Measurements from ENCODE around the gene DDIT4L.
"Not testable (repeated sequence)": the region's sequence is repeated elsewhere in the genome, so short reads cannot be mapped to it uniquely, and the experiment has no call there.

DDIT4L gene

DNA sequence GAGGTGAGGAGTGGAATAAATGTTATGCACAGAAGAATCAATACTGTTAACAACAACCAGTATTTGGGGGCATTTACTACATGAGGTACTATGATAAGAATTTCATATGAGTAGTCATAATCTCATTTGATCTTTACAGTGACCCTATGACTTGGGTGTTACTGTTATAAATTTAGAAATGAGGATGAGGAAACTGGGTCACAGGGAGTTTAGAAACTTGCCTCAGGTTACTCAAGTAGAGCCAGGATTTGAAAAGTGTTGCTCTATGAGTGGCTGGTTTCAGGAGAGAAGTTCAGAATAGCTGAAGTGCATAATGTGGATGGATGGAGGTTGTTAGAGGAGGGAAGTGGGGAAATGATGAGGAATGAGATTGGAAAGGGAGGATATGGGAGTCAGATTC, 16.6 kb upstream of the DDIT4L start:
- H3K56ac ChIP-seq (ENCODE audit: low read length) = no peak overlapping the region
- no peak for DNase-seq
- no peak overlapping the region for H3K23ac ChIP-seq (ENCODE audit: low read length)
- H3K4ac ChIP-seq (ENCODE audit: low read depth, low read length) = no peak overlapping the region
- no peak overlapping the region for H3K18ac ChIP-seq (ENCODE audit: low read length)
- no peak overlapping the region for H3K4me3 ChIP-seq (ENCODE audit: low read length)
- H4K5ac ChIP-seq (ENCODE audit: low read length) = no peak overlapping the region
- no peak overlapping the region for H2BK5ac ChIP-seq (ENCODE audit: low read length)
- no peaks in the 10 kb centered on the region for H3K36me3 ChIP-seq (ENCODE audit: control insufficient read depth, insufficient read depth, low read length)
- H3K4me1 ChIP-seq (ENCODE audit: control insufficient read depth, low read depth, low read length) = no peaks in the 10 kb centered on the region
- H3K4me2 ChIP-seq (ENCODE audit: low read length) = no peak overlapping the region
- H2BK120ac ChIP-seq (ENCODE audit: low read depth, low read length) = no peak overlapping the region
- no peak overlapping the region for H3K27ac ChIP-seq (ENCODE audit: low read depth, low read length)
- H2AK5ac ChIP-seq (ENCODE audit: low read length) = no peak overlapping the region
- no peaks in the 10 kb centered on the region for H3K79me1 ChIP-seq (ENCODE audit: low read length)
- H3K27me3 ChIP-seq (ENCODE audit: insufficient read depth, low read length, poor library complexity) = no peaks in the 10 kb centered on the region
- H2BK15ac ChIP-seq (replicated peaks; ENCODE audit: low read depth) = no peak overlapping the region
- H3K79me2 ChIP-seq (ENCODE audit: control insufficient read depth, insufficient read depth, low read length) = no peaks in the 10 kb centered on the region
- no peak overlapping the region for H3K9ac ChIP-seq (ENCODE audit: low read length)
- no peak overlapping the region for H4K8ac ChIP-seq (ENCODE audit: low read depth, low read length)

DNA sequence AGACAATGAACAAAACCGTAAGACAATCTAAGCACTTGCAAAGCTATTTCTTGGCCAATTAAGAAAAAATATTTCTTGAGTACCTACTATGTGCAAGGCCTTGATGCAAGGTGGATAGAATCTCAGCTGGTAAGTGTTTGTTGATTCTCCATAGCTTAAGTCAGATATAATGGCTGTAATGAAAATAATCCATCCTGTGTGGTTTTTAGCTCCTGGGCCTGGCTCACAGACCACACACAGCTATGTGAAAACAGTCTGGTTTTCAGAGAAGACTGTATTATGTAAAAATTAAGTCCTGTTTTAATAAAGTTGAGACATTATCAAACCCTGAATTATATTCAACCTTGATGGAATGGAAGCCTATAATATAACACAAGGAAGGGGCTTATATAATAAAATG, 7.8 kb upstream of the DDIT4L start:
- no peak overlapping the region for H2BK120ac ChIP-seq (ENCODE audit: low read depth, low read length)
- no peaks in the 10 kb centered on the region for H3K4me1 ChIP-seq (ENCODE audit: control insufficient read depth, low read depth, low read length)
- no peak overlapping the region for H3K4ac ChIP-seq (ENCODE audit: low read depth, low read length)
- no peaks in the 10 kb centered on the region for H3K79me2 ChIP-seq (ENCODE audit: control insufficient read depth, insufficient read depth, low read length)
- H3K23ac ChIP-seq (ENCODE audit: low read length) = no peak overlapping the region
- H3K56ac ChIP-seq (ENCODE audit: low read length) = no peak overlapping the region
- H3K18ac ChIP-seq (ENCODE audit: low read length) = no peak overlapping the region
- H4K8ac ChIP-seq (ENCODE audit: low read depth, low read length) = no peak overlapping the region
- no peak overlapping the region for H4K5ac ChIP-seq (ENCODE audit: low read length)
- no peak overlapping the region for H3K4me2 ChIP-seq (ENCODE audit: low read length)
- H2BK15ac ChIP-seq (replicated peaks; ENCODE audit: low read depth) = no peak overlapping the region
- no peaks in the 10 kb centered on the region for H3K79me1 ChIP-seq (ENCODE audit: low read length)
- H3K27ac ChIP-seq (ENCODE audit: low read depth, low read length) = no peak overlapping the region
- no peaks in the 10 kb centered on the region for H3K27me3 ChIP-seq (ENCODE audit: insufficient read depth, low read length, poor library complexity)
- H3K9ac ChIP-seq (ENCODE audit: low read length) = no peak overlapping the region
- no peak for DNase-seq
- H3K36me3 ChIP-seq (ENCODE audit: control insufficient read depth, insufficient read depth, low read length) = no peaks in the 10 kb centered on the region
- no peak overlapping the region for H2AK5ac ChIP-seq (ENCODE audit: low read length)
- WGBS (ENCODE audit: extremely low coverage, insufficient coverage, low lambda C conversion rate) = no CpG with 5 or more reads among the region's 1 CpG
- H2BK5ac ChIP-seq (ENCODE audit: low read length) = no peak overlapping the region
- no peak overlapping the region for H3K4me3 ChIP-seq (ENCODE audit: low read length)

DNA sequence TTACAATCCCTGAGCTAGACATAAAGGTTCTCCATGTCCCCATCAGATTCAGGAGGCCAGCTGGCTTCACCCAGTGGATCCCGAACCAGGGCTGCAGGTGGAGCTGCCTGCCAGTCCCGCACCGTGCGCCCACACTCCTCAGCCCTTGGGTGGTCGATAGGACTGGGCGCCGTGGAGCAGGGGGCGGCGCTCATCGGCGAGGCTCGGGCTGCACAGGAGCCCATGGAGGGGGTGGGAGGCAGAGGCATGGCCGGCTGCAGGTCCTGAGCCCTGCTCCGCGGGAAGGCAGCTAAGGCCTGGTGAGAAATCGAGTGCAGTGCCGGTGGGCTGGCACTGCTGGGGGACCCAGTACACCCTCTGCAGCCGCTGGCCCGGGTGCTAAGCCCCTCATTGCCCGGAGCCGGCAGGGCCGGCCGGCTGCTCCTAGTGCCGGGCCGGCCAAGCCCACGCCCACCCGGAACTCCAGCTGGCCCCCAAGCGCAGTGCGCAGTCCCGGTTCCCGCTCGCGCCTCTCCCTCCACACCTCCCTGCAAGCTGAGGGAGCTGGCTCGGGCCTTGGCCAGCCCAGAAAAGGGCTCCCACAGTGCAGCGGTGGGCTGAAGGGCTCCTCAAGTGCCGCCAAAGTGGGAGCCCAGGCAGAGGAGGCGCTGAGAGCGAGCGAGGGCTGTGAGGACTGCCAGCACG, 6.3 kb upstream of the DDIT4L start:
- not testable (repeated sequence) for H3K79me1 ChIP-seq (ENCODE audit: low read length); H3K9ac ChIP-seq (ENCODE audit: low read length); H4K8ac ChIP-seq (ENCODE audit: low read depth, low read length); H3K4me1 ChIP-seq (ENCODE audit: control insufficient read depth, low read depth, low read length); H3K36me3 ChIP-seq (ENCODE audit: control insufficient read depth, insufficient read depth, low read length); H4K5ac ChIP-seq (ENCODE audit: low read length); H3K79me2 ChIP-seq (ENCODE audit: control insufficient read depth, insufficient read depth, low read length); DNase-seq; H2AK5ac ChIP-seq (ENCODE audit: low read length); H3K23ac ChIP-seq (ENCODE audit: low read length); H2BK120ac ChIP-seq (ENCODE audit: low read depth, low read length); H3K27ac ChIP-seq (ENCODE audit: low read depth, low read length); H3K4me3 ChIP-seq (ENCODE audit: low read length); H3K56ac ChIP-seq (ENCODE audit: low read length); H3K4me2 ChIP-seq (ENCODE audit: low read length); H3K27me3 ChIP-seq (ENCODE audit: insufficient read depth, low read length, poor library complexity); H2BK5ac ChIP-seq (ENCODE audit: low read length); H3K4ac ChIP-seq (ENCODE audit: low read depth, low read length); H3K18ac ChIP-seq (ENCODE audit: low read length); H2BK15ac ChIP-seq (replicated peaks; ENCODE audit: low read depth)
- WGBS (ENCODE audit: extremely low coverage, insufficient coverage, low lambda C conversion rate) = no CpG with 5 or more reads among the region's 40 CpGs

DNA sequence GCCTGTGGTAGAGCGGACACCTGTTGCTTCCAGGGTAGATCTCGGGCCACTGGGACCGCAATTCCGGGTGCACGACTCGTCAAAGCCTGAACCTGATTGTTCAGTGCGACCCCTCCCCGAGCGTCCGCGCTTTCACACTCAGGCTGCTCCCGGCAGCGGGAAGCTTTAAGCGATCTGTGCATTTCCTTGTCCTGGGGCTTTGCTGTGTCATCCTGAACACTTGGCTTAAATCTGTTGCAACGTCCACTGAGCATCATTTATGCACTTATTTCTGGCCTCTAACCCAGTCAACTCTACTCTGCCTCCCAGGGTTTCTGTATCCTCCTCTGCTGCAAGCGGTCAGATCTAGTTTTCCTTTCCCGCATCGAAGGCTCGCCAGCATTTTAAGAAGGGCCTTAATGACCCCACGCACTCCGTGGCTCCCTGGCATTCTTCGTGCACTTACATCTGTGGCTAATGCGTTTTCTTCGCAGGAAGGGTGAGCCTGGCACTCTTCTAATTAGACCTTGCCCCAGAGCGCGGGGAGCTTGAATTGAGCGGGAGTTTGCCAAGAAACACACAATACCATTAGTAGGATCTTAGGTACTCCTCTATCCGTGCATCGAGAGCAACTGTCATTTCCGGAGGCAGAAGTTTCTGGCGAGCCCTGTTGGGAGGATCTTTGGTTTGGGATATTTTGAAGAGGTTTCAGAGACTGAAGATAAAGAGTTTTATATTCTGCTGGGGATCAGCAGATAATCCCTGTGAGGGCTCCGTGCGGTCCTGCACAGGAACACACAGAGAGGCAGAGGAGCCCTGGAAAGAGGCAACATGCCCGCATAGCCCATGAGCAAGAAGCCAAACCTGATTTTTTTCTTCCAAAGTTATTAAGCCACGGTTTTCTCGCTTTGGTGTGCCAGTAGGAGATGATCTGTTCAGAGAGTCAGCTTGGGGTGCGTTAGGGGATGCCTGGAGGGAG, 654 bp upstream of the DDIT4L start:
- H3K9ac ChIP-seq (ENCODE audit: low read length) = peak overlapping the region; percentile 32
- H4K5ac ChIP-seq (ENCODE audit: low read length) = no peak overlapping the region
- H2BK120ac ChIP-seq (ENCODE audit: low read depth, low read length) = no peak overlapping the region
- H3K27ac ChIP-seq (ENCODE audit: low read depth, low read length) = no peak overlapping the region
- peak overlapping the region; percentile 66 for H3K56ac ChIP-seq (ENCODE audit: low read length)
- peak overlapping the region; percentile 96 for H3K4me2 ChIP-seq (ENCODE audit: low read length)
- H3K79me1 ChIP-seq (ENCODE audit: low read length) = no peaks in the 10 kb centered on the region
- H3K4me3 ChIP-seq (ENCODE audit: low read length) = peak overlapping the region; percentile 45
- peaks cover 2% of the 10 kb centered on the region for H3K4me1 ChIP-seq (ENCODE audit: control insufficient read depth, low read depth, low read length)
- H3K79me2 ChIP-seq (ENCODE audit: control insufficient read depth, insufficient read depth, low read length) = no peaks in the 10 kb centered on the region
- no peak overlapping the region for H4K8ac ChIP-seq (ENCODE audit: low read depth, low read length)
- H3K36me3 ChIP-seq (ENCODE audit: control insufficient read depth, insufficient read depth, low read length) = no peaks in the 10 kb centered on the region
- no CpG with 5 or more reads among the region's 37 CpGs for WGBS (ENCODE audit: extremely low coverage, insufficient coverage, low lambda C conversion rate)
- H2BK15ac ChIP-seq (replicated peaks; ENCODE audit: low read depth) = no peak overlapping the region
- H2BK5ac ChIP-seq (ENCODE audit: low read length) = no peak overlapping the region
- DNase-seq = peak; percentile 51
- H3K18ac ChIP-seq (ENCODE audit: low read length) = no peak overlapping the region
- H3K4ac ChIP-seq (ENCODE audit: low read depth, low read length) = no peak overlapping the region
- H3K23ac ChIP-seq (ENCODE audit: low read length) = no peak overlapping the region
- no peak overlapping the region for H2AK5ac ChIP-seq (ENCODE audit: low read length)
- H3K27me3 ChIP-seq (ENCODE audit: insufficient read depth, low read length, poor library complexity) = no peaks in the 10 kb centered on the region

DNA sequence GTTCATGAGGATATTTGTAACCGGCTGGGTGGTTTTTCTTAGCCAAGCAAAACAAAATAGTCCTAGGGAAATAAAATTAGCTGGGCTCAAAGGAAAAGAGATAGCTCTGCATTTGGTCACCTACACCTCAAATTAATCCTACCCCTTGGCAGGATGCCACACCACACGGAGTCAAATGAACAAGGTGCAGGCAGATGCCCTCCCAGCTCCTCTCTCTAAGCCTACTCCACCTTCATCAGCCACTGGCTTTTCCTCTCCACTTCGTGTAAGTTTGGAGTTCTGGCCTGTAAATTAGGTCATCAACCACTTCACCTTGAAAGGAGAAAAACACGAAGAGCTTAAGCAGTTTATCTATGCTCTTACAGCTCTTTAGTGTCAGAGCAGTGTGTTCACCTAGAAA, 1.4 kb downstream of the DDIT4L start:
- no peak overlapping the region for H2BK120ac ChIP-seq (ENCODE audit: low read depth, low read length)
- H3K56ac ChIP-seq (ENCODE audit: low read length) = no peak overlapping the region
- no peaks in the 10 kb centered on the region for H3K36me3 ChIP-seq (ENCODE audit: control insufficient read depth, insufficient read depth, low read length)
- H2BK5ac ChIP-seq (ENCODE audit: low read length) = no peak overlapping the region
- H3K79me1 ChIP-seq (ENCODE audit: low read length) = no peaks in the 10 kb centered on the region
- no peaks in the 10 kb centered on the region for H3K27me3 ChIP-seq (ENCODE audit: insufficient read depth, low read length, poor library complexity)
- no peak overlapping the region for H2AK5ac ChIP-seq (ENCODE audit: low read length)
- no peak overlapping the region for H4K8ac ChIP-seq (ENCODE audit: low read depth, low read length)
- H3K23ac ChIP-seq (ENCODE audit: low read length) = no peak overlapping the region
- H3K9ac ChIP-seq (ENCODE audit: low read length) = no peak overlapping the region
- no peak overlapping the region for H3K18ac ChIP-seq (ENCODE audit: low read length)
- H2BK15ac ChIP-seq (replicated peaks; ENCODE audit: low read depth) = no peak overlapping the region
- no peak overlapping the region for H3K4me3 ChIP-seq (ENCODE audit: low read length)
- WGBS (ENCODE audit: extremely low coverage, insufficient coverage, low lambda C conversion rate) = no CpG with 5 or more reads among the region's 4 CpGs
- no peak for DNase-seq
- no peak overlapping the region for H3K4me2 ChIP-seq (ENCODE audit: low read length)
- no peak overlapping the region for H3K4ac ChIP-seq (ENCODE audit: low read depth, low read length)
- no peaks in the 10 kb centered on the region for H3K79me2 ChIP-seq (ENCODE audit: control insufficient read depth, insufficient read depth, low read length)
- no peak overlapping the region for H3K27ac ChIP-seq (ENCODE audit: low read depth, low read length)
- no peak overlapping the region for H4K5ac ChIP-seq (ENCODE audit: low read length)
- H3K4me1 ChIP-seq (ENCODE audit: control insufficient read depth, low read depth, low read length) = peaks cover 6% of the 10 kb centered on the region
